MM.1S (cell line): ENCODE data around the gene XRCC4.

Source experiments
- EZH2 ChIP-seq: fragments of 300-600 bp; sonication (generic); optimal IDR thresholded peaks from 2 replicates; pipeline ENCODE3; 2017; ENCODE audit warnings: low read depth, mild to moderate bottlenecking, antibody characterized with exemption, low read length, mixed read lengths
- TF ChIP-seq, protein P1 (sequence below): fragments of 300-600 bp; sonication (generic); IDR thresholded peaks from 2 replicates; pipeline ENCODE4 v1.5.1; 2016; ENCODE audit warnings: antibody characterized with exemption, low read length, mixed read lengths

DNA sequence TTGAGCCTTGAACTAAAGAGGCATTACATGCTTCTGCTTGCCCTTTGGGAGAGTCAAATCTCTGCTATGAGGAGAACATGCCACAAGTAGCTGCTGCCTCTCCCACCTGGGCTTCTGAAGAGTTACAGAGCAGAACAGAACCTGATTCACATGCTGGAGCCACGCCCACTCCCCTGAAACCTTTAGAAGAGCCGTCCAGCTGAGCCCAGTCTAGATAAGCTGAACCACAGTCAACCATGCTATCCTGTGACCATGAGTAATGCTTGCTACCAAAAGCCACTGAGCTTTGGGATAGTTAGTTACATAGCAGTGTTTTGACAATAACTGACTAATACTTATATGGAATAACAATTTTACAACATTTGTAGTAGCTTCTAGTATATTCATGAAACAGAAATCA lies 283.2 kb downstream of the XRCC4 start:
- TF ChIP-seq, protein P1, sequence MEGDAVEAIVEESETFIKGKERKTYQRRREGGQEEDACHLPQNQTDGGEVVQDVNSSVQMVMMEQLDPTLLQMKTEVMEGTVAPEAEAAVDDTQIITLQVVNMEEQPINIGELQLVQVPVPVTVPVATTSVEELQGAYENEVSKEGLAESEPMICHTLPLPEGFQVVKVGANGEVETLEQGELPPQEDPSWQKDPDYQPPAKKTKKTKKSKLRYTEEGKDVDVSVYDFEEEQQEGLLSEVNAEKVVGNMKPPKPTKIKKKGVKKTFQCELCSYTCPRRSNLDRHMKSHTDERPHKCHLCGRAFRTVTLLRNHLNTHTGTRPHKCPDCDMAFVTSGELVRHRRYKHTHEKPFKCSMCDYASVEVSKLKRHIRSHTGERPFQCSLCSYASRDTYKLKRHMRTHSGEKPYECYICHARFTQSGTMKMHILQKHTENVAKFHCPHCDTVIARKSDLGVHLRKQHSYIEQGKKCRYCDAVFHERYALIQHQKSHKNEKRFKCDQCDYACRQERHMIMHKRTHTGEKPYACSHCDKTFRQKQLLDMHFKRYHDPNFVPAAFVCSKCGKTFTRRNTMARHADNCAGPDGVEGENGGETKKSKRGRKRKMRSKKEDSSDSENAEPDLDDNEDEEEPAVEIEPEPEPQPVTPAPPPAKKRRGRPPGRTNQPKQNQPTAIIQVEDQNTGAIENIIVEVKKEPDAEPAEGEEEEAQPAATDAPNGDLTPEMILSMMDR: no peak
- no peak for TF ChIP-seq EZH2
